Myocyte (in vitro differentiated cells): ENCODE measurements around the gene DAZAP1. TPM values are rescaled to one million over a fixed set of nuclear protein-coding genes. Genes with fewer than 3 reads are reported as not detected.

Source experiments
- DNase-seq: peaks from one replicate; pipeline ENCODE4 v3.0.0-alpha.2; 2012; ENCODE audit warnings: low read depth
- polyA plus RNA-seq: library from polyadenylated mRNA; unstranded; fragments of >200 nt; gene quantifications from one replicate; pipeline ENCODE4 v1.2.1, GENCODE V29; 2012; ENCODE audit warnings: missing spikeins
- total RNA-seq: library from RNA; depleted of rRNA; stranded (reverse); fragments of >200 nt; gene quantifications from 2 replicates; pipeline ENCODE4 v1.2.3, GENCODE V29; 2014

The DAZAP1 gene
- 48.2 and 61.5 TPM in 2 replicates for total RNA-seq
- polyA plus RNA-seq, result 61.3 TPM

GRCh38 chr19:1407528-1408299 lies at the start of gene DAZAP1:
Gene DAZAP1 (plus strand): TSS chr19:1407586. CDS start chr19:1407774, 188 bp downstream.
- DNase-seq, result no peak

- DNase-seq, result no peak
Measured at GRCh38 chr19:1360126-1360817, 47.1 kb upstream of the DAZAP1 start.

GRCh38 chr19:1360818-1361461 lies 46.4 kb upstream of the DAZAP1 start:
- DNase-seq, result peak; percentile 81

DNA sequence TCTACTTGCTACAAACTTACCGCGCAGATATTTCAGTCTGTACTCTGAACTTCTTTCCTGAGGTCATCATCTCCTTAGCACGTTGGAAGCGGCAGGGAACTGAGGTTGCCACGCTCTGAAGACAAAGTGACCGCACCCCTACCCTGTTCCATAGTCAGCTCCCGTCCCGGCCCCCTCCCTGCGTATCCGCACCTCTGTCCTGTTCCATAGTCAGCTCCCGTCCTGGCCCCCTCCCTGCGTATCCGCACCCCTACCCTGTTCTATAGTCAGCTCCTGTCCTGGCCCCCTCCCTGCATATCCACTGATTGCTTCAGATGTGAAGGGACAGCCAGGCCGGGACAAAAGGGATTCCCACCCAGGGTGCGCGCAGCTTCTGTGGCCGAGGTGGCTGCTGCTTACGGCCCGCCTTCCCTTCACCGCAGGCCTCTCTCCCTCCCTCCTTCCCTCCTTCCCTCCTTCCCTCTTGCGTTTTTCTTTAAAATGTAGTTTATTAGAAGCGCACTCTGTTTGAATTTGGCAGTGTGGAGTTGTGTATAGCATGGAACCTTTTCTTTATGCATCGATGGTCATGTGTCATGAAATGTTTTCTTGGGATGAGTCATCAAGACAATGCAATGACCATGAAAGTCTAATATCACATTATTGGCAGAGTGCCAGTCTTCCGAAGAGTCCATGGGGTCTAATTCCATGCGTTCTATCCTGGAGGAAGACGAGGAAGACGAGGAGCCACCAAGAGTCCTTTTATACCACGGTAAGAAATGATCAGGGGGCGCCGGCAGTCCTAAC lies 45.6 kb upstream of the DAZAP1 start:
- DNase-seq, result no peak

DNA sequence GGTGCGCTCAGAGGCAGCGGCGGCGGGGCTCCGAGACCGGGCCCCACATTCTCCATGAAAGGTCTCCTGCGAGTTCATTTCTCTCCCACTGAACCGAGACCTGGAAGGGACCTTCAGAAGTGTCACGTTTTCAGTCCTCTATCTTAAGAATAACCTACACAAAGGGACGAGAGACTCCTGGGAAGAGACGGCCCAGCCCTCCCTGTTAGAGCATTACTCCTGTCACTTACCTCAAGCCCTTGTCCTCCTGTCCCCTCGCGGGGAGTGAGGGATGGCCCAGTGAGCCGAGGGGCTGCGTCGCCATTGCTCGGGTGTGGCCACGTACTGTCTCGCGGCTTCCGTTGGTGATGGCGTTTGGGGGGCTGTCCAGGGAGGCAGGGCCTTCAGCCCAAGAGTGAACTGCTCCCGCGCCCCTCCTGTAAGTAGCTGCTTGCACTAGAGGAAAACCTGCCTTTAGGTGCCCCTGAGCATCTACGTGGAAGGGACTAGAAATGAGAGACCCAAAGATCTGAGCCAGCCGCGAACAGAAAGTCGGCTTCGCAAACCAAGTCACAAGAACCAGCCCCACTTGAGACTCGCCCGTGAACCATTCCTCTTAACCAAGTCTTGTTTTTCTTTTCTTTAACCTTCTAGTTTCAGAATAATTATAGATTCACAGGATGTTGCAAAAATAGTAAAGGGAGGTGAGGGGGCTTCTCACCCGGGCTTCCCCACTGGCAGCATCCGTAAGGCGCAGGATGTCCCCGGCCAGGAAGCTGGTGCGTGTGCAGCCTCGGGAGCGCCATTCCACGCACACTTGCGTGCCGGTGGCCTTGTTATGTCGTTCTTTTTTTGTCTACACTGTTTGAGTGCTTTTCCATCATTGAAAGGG lies 44.8 kb upstream of the DAZAP1 start:
- DNase-seq, result no peak

DNA sequence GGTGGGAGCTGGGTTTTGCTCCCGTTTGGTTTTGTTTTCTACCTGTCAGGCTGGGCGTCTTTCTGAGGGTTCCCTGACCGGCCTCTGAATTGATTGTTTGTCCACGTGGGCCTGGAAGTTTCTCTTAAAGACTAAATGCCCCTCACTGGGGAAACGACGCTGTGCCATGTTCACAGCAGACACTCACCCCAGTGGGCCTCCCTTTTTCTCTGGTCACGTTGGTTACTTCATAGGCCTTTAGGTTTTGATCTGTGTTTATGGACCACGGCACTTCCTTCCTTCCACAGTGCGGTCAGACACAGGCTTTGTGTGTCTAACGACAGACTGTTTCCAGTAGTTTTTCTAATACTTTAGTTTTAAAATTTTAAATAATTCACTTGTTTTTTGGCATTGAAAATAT lies 43.8 kb upstream of the DAZAP1 start:
- no peak for DNase-seq

DNA sequence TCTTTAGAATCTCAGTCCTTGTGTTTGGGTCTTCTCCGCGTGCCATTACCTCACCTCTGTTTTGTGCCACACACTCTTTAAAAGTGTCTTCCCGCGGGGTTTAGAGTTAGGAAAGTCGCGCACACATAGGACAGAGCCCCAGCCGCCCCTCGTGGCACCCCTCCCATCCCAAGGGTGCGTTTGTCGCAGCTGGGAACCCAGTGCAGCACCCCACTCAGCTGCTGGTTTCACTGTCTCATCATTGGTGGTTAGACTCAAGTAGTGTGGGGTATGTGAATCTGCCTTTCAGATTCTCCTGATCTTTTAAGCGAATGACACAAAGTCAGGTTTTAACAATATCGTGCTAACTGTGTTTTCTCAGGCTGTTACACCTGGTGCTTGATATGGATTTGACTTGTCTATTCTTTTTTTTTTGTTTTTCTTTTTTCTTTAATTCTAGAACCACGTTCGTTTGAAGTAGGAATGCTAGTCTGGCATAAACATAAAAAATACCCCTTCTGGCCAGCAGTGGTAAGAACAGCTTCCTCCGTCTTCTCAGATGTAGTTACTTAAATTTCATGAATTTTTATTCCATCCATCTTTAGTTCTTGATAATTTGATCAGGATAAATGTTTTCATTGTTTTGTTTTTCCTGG lies 43.2 kb upstream of the DAZAP1 start:
- DNase-seq, result no peak

- no peak for DNase-seq
Measured at GRCh38 chr19:1365319-1366269, 41.8 kb upstream of the DAZAP1 start.

GRCh38 chr19:1366296-1366695 lies 41.1 kb upstream of the DAZAP1 start:
- no peak for DNase-seq

GRCh38 chr19:1366899-1367870 lies 40.2 kb upstream of the DAZAP1 start:
- no peak for DNase-seq

GRCh38 chr19:1369214-1369805 lies 38.1 kb upstream of the DAZAP1 start:
- no peak for DNase-seq

DNA sequence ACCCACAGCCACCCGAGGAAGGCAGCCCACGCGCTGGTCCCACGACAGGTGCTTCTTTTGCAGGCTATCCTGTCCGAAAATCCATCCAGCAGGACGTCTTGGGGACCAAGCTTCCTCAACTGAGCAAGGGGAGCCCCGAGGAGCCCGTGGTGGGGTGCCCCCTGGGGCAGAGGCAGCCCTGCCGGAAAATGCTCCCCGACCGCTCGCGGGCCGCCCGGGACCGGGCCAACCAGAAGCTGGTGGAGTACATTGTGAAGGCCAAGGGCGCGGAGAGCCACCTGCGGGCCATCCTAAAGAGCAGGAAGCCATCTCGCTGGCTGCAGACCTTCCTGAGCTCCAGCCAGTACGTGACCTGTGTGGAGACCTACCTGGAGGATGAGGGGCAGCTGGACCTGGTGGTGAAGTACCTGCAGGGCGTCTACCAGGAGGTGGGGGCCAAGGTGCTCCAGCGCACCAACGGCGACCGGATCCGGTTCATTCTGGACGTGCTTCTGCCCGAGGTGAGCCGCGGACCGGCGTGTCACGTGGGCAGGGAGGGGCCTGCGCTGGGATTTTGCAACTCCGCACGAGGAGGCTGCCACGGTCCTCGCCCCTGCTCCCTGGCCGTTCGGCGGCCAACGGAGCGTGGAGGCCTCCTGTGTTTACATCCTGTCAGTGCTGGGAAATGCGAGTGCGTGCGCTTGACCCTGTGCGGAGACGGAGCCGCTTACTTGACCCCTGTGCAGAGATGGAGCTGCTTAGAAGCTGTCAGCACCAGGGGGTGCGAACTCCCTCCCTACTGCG lies 36.6 kb upstream of the DAZAP1 start:
- no peak for DNase-seq

GRCh38 chr19:1373042-1373533 lies 34.3 kb upstream of the DAZAP1 start:
- DNase-seq, result no peak

DNA sequence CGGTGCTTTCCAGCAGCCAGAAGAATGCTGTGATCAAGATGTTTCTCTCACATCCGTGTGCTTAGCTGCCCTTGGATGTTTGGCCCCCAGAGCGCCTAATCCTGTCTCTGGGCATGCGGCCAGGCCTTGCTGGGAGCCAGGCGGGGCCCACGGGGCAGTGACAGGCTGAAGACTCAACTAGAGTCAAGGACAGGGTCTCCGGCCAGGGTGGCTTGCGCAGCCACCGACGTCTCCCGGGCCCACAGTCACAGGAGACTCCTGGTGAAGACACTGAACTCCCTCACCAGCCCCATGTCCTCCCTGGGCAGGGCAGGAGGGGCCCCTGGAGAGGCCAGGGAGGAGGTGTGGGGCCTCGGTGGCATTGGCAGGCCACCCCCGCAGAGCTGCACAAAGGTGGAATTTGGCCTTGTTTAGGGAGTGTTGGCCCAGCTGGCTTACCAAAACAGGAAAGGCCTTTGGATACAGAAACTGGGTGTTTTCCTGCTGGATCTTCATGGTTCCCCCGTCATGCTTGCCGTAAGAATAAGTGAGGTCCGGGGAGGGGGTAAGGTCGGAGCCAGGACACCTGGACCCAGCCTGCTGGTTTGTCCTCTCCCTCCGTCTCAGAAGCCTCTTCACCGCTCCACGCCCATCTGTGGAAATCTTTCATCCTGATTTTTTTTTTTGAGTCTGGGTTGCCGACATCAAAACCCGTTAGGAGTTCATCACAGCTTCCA lies 33.7 kb upstream of the DAZAP1 start:
- no peak for DNase-seq

- no peak for DNase-seq
Measured at GRCh38 chr19:1374250-1374577, 33.2 kb upstream of the DAZAP1 start.

GRCh38 chr19:1376415-1376805 lies 31.0 kb upstream of the DAZAP1 start:
- DNase-seq, result no peak
